WTC11 (cell line): ENCODE measurements around the gene JMJD7. TPM values are rescaled to one million over a fixed set of nuclear protein-coding genes. Genes with fewer than 3 reads are reported as not detected.

ENCODE experiments used
- ATAC-seq: fragments of 200-7000 bp; cut with Tn5 transposase; 2 replicates; pipeline ENCODE4 v1.10.0; 2021; ENCODE audit warnings: mild to moderate bottlenecking, moderate library complexity
- CTCF ChIA-PET: fragments of 300-600 bp; sonication (Branson Sonifier 250); formaldehyde crosslinking; loops from one replicate; lab custom pipeline; 2021; ENCODE audit warnings: antibody characterized with exemption; lab: Charles Lee
- POLR2A ChIA-PET: fragments of 350-600 bp; sonication (Branson Sonifier 250); formaldehyde crosslinking; loops from one replicate; lab custom pipeline; 2021; ENCODE audit warnings: antibody characterized with exemption; lab: Charles Lee
- DNase-seq: peaks from one replicate; pipeline ENCODE4 v3.0.0; 2021; ENCODE audit warnings: low spot score
- H3K27ac Mint-ChIP-seq: 2 replicates; pipeline ENCODE4 v1.8.0; 2021; ENCODE audit warnings: mixed read lengths
- H3K27me3 Mint-ChIP-seq: 2 replicates; pipeline ENCODE4 v1.8.0; 2021; ENCODE audit warnings: low read depth, mild to moderate bottlenecking, moderate library complexity, mixed read lengths
- H3K36me3 Mint-ChIP-seq: 2 replicates; pipeline ENCODE4 v1.8.0; 2021; ENCODE audit warnings: mixed read lengths
- H3K4me1 Mint-ChIP-seq: 2 replicates; pipeline ENCODE4 v1.8.0; 2022; ENCODE audit warnings: mixed read lengths
- H3K4me3 Mint-ChIP-seq: 2 replicates; pipeline ENCODE4 v1.8.0; 2021; ENCODE audit warnings: mild to moderate bottlenecking, moderate library complexity, mixed read lengths
- H3K9me3 Mint-ChIP-seq: 2 replicates; pipeline ENCODE4 v1.8.0; 2021; ENCODE audit warnings: mixed read lengths
- AFF4 ChIP-seq: sonication (generic); formaldehyde crosslinking; IDR thresholded peaks from 2 replicates; pipeline ENCODE4 v1.8.1; 2023; ENCODE audit warnings: mild to moderate bottlenecking, missing genetic modification reagents, borderline replicate concordance
- ARID4B ChIP-seq: sonication (generic); formaldehyde crosslinking; IDR thresholded peaks from 2 replicates; pipeline ENCODE4 v1.8.0; 2023; ENCODE audit warnings: missing genetic modification reagents, mild to moderate bottlenecking, borderline replicate concordance
- ATF1 ChIP-seq: sonication (generic); formaldehyde crosslinking; IDR thresholded peaks from 2 replicates; pipeline ENCODE4 v1.8.1; 2023; ENCODE audit warnings: mild to moderate bottlenecking, moderate library complexity, missing genetic modification reagents
- ATF6 ChIP-seq: sonication (generic); formaldehyde crosslinking; IDR thresholded peaks from 2 replicates; pipeline ENCODE4 v1.8.1; 2023; ENCODE audit warnings: mild to moderate bottlenecking, missing genetic modification reagents
- CDX4 ChIP-seq: fragments of 250-450 bp; sonication (Bioruptor Pico); IDR thresholded peaks from 2 replicates; pipeline ENCODE4 v1.9.0; 2021; ENCODE audit warnings: moderate library complexity, mild to moderate bottlenecking, inconsistent platforms, borderline replicate concordance
- CREB1 ChIP-seq: sonication (generic); formaldehyde crosslinking; IDR thresholded peaks from 2 replicates; pipeline ENCODE4 v1.8.0; 2023; ENCODE audit warnings: mild to moderate bottlenecking, missing genetic modification reagents
- FOXP4 ChIP-seq: sonication (generic); formaldehyde crosslinking; IDR thresholded peaks from 2 replicates; pipeline ENCODE4 v1.8.0; 2022; ENCODE audit warnings: mild to moderate bottlenecking, missing genetic modification reagents
- GABPB1 ChIP-seq: sonication (generic); formaldehyde crosslinking; IDR thresholded peaks from 2 replicates; pipeline ENCODE4 v1.8.1; 2023; ENCODE audit warnings: mild to moderate bottlenecking, missing genetic modification reagents
- GRHL2 ChIP-seq: fragments of 250-450 bp; sonication (Bioruptor Pico); IDR thresholded peaks from 2 replicates; pipeline ENCODE4 v1.8.0; 2022; ENCODE audit warnings: mild to moderate bottlenecking, moderate library complexity; ENCODE audit not compliant: insufficient replicate concordance, severe bottlenecking
- IRF1 ChIP-seq: sonication (generic); formaldehyde crosslinking; IDR thresholded peaks from 2 replicates; pipeline ENCODE4 v1.8.0; 2023; ENCODE audit warnings: missing genetic modification reagents
- KAT7 ChIP-seq: sonication (generic); formaldehyde crosslinking; IDR thresholded peaks from 2 replicates; pipeline ENCODE4 v1.8.1; 2023; ENCODE audit warnings: missing genetic modification reagents, mild to moderate bottlenecking, borderline replicate concordance
- SP1 ChIP-seq: sonication (generic); formaldehyde crosslinking; conservative IDR thresholded peaks from 2 replicates; pipeline ENCODE4 v1.8.1; 2022; ENCODE audit warnings: missing genetic modification reagents
- TEAD4 ChIP-seq: sonication (generic); formaldehyde crosslinking; IDR thresholded peaks from 2 replicates; pipeline ENCODE4 v1.8.0; 2022; ENCODE audit warnings: mild to moderate bottlenecking, missing genetic modification reagents
- USF1 ChIP-seq: sonication (generic); formaldehyde crosslinking; IDR thresholded peaks from 2 replicates; pipeline ENCODE4 v1.8.0; 2022; ENCODE audit warnings: mild to moderate bottlenecking, missing genetic modification reagents
- ZBTB43 ChIP-seq: sonication (generic); formaldehyde crosslinking; IDR thresholded peaks from 2 replicates; pipeline ENCODE4 v1.8.1; 2023; ENCODE audit warnings: mild to moderate bottlenecking, missing genetic modification reagents
- ZNF138 ChIP-seq: sonication (generic); formaldehyde crosslinking; conservative IDR thresholded peaks from 2 replicates; pipeline ENCODE4 v1.8.1; 2022; ENCODE audit warnings: mild to moderate bottlenecking, moderate library complexity, missing genetic modification reagents
- ZNF219 ChIP-seq: sonication (generic); formaldehyde crosslinking; IDR thresholded peaks from 2 replicates; pipeline ENCODE4 v1.8.0; 2023; ENCODE audit warnings: missing genetic modification reagents, mild to moderate bottlenecking, borderline replicate concordance
- ZNF396 ChIP-seq: fragments of 250-450 bp; sonication (Bioruptor Pico); IDR thresholded peaks from 2 replicates; pipeline ENCODE4 v1.8.0; 2021; ENCODE audit warnings: mild to moderate bottlenecking, moderate library complexity, borderline replicate concordance
- total RNA-seq: library from RNA; stranded (reverse); gene quantifications from 3 replicates; pipeline ENCODE4 v1.2.3, GENCODE V29; 2021

Gene JMJD7
- total RNA-seq, 1 experiment from 2014 or later: 19.9 TPM

- Mint-ChIP-seq H3K9me3 (no peaks in the 10 kb centered on the region), H3K27me3 (no peaks in the 10 kb centered on the region), H3K4me3 (no peak overlapping the region), H3K27ac (no peak overlapping the region), H3K36me3 (no peaks in the 10 kb centered on the region), H3K4me1 (no peaks in the 10 kb centered on the region)
- POLR2A ChIA-PET: interaction anchor here (1.0 kb wide), 1 partner anchor 10 kb away, joined by 4 read pairs; no protein-coding TSS in a partner anchor
- TF ChIP-seq CDX4 (no peak), SP1 (CRISPR knock-in tag) (no peak), ATF1 (no peak), USF1 (CRISPR knock-in tag) (no peak), ZNF138 (CRISPR knock-in tag) (no peak), ZBTB43 (CRISPR knock-in tag) (no peak), TEAD4 (CRISPR knock-in tag) (no peak), IRF1 (no peak), ARID4B (no peak), FOXP4 (no peak), GABPB1 (CRISPR knock-in tag) (no peak), ZNF396 (no peak)
- DNase-seq (no peak), ATAC-seq (no peak)
- CTCF ChIA-PET: interaction anchor here (1.5 kb wide), 1 partner anchor 213 kb away, joined by 3 read pairs; no protein-coding TSS in a partner anchor
Observed at GRCh38 chr15:41816788-41817187, 11.1 kb upstream of the JMJD7 start.

GRCh38 chr15:41817327-41817726 lies 10.6 kb upstream of the JMJD7 start:
- POLR2A ChIA-PET: interaction anchor here (0.6 kb wide), 1 partner anchor 224 kb away, joined by 3 read pairs; no protein-coding TSS in a partner anchor
- ATAC-seq: no peak
- H3K36me3 Mint-ChIP-seq: no peaks in the 10 kb centered on the region

More at GRCh38 chr15:41817327-41817726, 10.6 kb upstream of the JMJD7 start:
- TF ChIP-seq ZNF219 (CRISPR knock-in tag): no peak
- TF ChIP-seq ATF6: no peak
- TF ChIP-seq AFF4 (CRISPR knock-in tag): no peak
- TF ChIP-seq KAT7: no peak
- TF ChIP-seq CREB1 (CRISPR knock-in tag): no peak
- no peak for TF ChIP-seq GRHL2 (CRISPR knock-in tag)
- TF ChIP-seq, all 79 proteins: peak for 0
- no peak for DNase-seq
- no peaks in the 10 kb centered on the region for H3K4me1 Mint-ChIP-seq
- CTCF ChIA-PET: interaction anchor here (1.0 to 1.5 kb wide), 2 partner anchors 45 to 214 kb away, joined by 3 to 4 read pairs; no protein-coding TSS in a partner anchor
- H3K27ac Mint-ChIP-seq: no peak overlapping the region
- no peaks in the 10 kb centered on the region for H3K27me3 Mint-ChIP-seq
- H3K4me3 Mint-ChIP-seq: no peak overlapping the region
- no peaks in the 10 kb centered on the region for H3K9me3 Mint-ChIP-seq
